Activated CD4-positive, alpha-beta T cell treated with anti-CD3 and anti-CD28 coated beads, Interleukin-10, Interleukin-2, amounts not matched to agents 100 ng/mL and 50 ng/mL, durations not matched to agents 16 hours and 8 hours (primary cell): ENCODE results near the gene OPCML.

ENCODE experiments used
- DNase-seq: peaks from one replicate; pipeline ENCODE4 v3.0.0-alpha.2; 2020

OPCML gene

GRCh38 chr11:133118563-133119268 is 413.6 kb downstream of the OPCML start:
- DNase-seq = no peak

- DNase-seq = no peak
Measured at GRCh38 chr11:133115099-133115498, 417.2 kb downstream of the OPCML start.

- DNase-seq = no peak
Measured at GRCh38 chr11:133107763-133108162, 424.5 kb downstream of the OPCML start.

- no peak for DNase-seq
Measured at GRCh38 chr11:133107136-133107535, 425.2 kb downstream of the OPCML start.

- no peak for DNase-seq
Measured at GRCh38 chr11:133106417-133106816, 425.9 kb downstream of the OPCML start.

- DNase-seq = no peak
Measured at GRCh38 chr11:133104009-133104744, 428.1 kb downstream of the OPCML start.

GRCh38 chr11:133096981-133097380 is 435.3 kb downstream of the OPCML start:
- DNase-seq = no peak

- DNase-seq = no peak
Measured at GRCh38 chr11:133086518-133086917, 445.8 kb downstream of the OPCML start.

- DNase-seq = peak; percentile 83
Measured at GRCh38 chr11:133082841-133083488, 449.3 kb downstream of the OPCML start.

GRCh38 chr11:133082453-133082781 is 449.9 kb downstream of the OPCML start:
- DNase-seq = peak; percentile 23

- DNase-seq = no peak
Measured at GRCh38 chr11:133081730-133082452, 450.4 kb downstream of the OPCML start.

- no peak for DNase-seq
Measured at GRCh38 chr11:133081020-133081419, 451.3 kb downstream of the OPCML start.

GRCh38 chr11:133078591-133079404 is 453.5 kb downstream of the OPCML start:
- DNase-seq = peak; percentile 54

- DNase-seq = no peak
Measured at GRCh38 chr11:133078012-133078411, 454.3 kb downstream of the OPCML start.

- no peak for DNase-seq
Measured at GRCh38 chr11:133075351-133075750, 456.9 kb downstream of the OPCML start.

GRCh38 chr11:133072858-133073582 is 459.3 kb downstream of the OPCML start:
- DNase-seq = no peak

GRCh38 chr11:133072378-133072777 is 459.9 kb downstream of the OPCML start:
- DNase-seq = no peak

GRCh38 chr11:133070791-133071190 is 461.5 kb downstream of the OPCML start:
- DNase-seq = no peak

- no peak for DNase-seq
Measured at GRCh38 chr11:133070021-133070713, 462.1 kb downstream of the OPCML start.

- DNase-seq = no peak
Measured at GRCh38 chr11:133065847-133066485, 466.3 kb downstream of the OPCML start.

GRCh38 chr11:133064961-133065360 is 467.3 kb downstream of the OPCML start:
- DNase-seq = no peak
